Left hindlimb (tissue), 1 donor: ENCODE results near the gene CCDC61.
A peak's percentile ranks its signal among the peaks of the same experiment; 100 is the strongest.

Experiments used
- DNase-seq: peaks from one replicate; pipeline ENCODE4 v3.0.0-alpha.2; 2018

Gene CCDC61, protein sequence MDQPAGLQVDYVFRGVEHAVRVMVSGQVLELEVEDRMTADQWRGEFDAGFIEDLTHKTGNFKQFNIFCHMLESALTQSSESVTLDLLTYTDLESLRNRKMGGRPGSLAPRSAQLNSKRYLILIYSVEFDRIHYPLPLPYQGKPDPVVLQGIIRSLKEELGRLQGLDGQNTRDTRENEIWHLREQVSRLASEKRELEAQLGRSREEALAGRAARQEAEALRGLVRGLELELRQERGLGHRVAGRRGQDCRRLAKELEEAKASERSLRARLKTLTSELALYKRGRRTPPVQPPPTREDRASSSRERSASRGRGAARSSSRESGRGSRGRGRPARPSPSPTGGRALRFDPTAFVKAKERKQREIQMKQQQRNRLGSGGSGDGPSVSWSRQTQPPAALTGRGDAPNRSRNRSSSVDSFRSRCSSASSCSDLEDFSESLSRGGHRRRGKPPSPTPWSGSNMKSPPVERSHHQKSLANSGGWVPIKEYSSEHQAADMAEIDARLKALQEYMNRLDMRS

DNA sequence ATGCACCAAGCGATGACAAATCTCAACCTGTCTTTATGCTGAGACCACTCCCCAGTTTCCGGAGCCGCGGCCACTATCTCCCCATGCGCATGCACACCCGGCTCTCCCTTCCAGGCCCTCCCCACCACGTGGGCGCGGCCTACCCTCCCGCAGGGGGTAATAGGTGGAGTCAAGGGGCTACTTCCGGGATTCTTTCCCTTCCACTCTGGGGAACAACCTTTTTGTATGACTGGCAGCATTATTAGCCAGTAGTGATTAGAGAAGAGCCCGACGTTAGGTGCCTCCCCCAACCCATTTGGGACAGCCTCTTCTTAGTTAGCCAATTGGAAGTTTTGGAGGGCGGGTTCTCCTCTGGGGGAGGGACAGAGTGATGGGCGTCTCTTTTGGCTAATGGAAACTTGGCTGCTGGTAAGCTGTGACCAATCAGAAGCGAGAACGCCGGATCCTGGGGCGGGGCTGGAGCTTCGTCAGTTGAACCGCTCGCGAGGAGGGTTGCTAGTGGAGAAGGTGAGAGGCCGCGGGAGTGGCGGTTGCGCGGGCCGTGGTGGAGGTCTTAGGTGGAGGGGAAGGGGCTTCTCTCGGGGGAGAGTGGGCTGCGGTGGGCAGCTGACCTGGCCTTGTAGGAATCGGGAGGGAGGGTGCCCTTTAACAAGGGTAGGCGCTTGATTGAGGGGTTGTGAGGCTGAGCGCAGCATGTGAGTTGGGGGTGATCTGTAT is at the start of gene CCDC61:
Gene CCDC61, plus strand, starts transcription at position 470 of the 717 bp plus-strand sequence. CDS start 7,552 bp downstream, outside the sequence.
- DNase-seq: peak; percentile 98

DNA sequence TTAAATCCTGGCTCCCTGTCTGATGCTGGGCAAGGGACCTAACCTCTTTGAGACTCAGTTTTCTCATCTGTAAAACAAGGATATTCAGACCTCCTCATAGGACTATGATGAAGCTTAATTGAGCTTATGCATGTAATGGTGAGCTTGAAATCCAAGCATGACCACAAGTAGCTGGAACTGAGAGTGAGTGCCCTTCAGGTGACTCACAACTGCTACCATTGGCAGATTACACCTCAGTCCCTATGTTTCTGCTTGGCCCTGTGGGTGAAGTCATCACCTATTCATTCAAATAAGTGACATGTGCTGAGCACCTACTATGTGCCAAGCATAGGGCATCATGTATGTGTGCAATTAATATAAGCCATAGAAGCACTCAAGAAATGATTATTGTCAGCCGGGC is 47.3 kb upstream of the CCDC61 start:
- DNase-seq: no peak

DNA sequence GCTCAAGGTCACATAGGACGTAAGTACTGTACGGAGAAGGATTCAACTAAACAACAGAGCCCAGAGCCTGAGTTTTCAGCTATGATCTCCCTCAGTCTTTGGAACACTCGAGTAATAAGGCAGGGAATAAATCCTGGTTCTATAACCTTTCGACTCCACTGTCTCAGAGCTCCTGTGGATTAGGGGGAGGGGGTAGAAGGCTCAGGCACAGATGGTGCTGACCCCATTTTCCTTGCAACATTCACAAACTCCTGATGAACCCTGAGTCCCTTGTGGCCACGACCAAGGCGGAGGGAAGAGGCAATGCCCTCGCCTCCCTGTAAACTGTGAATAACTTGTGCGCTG is 43.0 kb upstream of the CCDC61 start:
- DNase-seq: no peak

DNA sequence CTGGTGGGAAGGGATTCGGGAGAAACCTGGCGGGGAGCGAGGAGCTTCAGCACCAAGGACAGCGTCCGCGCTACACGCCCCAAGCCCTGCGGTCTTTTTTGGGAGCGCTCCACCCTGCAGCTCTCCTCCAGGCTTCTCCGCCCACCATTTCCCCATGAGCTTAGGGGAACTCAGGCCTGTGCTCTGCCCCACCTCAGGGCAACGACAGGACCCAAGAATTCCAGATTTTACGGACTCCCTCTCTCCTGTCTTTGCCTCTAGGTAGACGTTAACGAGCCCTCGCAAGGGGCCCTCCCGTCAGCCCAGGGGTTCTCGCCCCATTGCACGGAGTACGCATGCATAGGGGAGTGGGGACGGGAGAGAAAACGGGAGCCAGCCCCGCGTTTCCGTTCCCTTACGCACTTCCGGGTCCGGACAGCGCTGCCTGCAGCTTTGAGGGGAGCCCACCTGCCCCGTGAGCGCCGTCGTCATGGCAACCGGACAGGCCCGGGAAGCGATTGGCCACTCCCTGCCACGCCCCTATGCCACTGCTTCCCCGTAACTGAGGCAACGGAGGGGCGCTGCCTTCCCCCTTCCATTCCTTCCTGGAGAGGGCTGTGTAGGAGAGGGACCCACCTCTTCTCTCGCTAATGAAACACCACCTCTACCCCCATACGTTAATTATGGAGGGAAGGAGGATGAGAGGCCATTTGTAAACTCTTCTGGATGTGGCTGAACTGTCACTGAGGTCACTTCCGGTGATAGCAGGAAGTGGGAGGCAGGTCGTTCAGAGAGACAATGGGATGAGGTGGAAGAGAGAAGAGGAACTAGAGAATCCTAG is 42.4 kb upstream of the CCDC61 start:
- peak; percentile 61 for DNase-seq

GRCh38 chr19:45953676-45954075 is 41.6 kb upstream of the CCDC61 start:
- DNase-seq: no peak

GRCh38 chr19:45954156-45954555 is 41.1 kb upstream of the CCDC61 start:
- no peak for DNase-seq

DNA sequence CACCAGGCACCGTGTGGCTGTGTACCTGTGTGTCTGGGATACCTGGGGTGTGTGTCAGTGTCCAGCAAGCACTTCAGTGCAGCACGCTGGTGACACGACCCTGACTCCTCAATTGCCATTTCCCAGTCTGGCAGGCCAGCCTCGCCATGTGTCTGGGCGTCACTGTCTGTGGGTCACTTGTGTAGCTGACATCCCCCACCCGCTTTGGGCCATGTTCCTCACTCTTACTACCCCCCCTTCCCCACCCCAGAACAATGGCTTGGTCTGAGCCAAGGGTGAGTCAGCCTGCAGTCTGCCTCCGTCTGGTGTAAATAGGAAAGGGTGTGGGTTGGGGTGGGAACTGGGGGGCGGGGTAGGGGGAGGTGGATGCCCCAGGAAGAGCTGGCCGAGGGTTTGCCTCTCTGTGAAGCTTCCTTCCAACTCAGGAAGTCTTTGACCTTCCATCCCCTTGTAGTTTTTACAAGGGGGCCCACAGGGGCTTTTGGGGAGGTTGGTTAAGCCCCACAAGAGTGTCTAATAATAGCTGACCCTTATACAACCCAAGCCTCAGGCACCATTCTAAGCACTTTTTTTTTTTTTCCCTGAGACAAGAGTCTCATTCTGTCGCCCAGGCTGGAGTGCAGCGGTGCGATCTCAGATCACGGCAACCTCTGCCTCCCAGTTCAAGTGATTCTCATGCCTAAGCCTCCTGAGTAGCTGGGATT is 39.2 kb upstream of the CCDC61 start:
- DNase-seq: peak; percentile 58

DNA sequence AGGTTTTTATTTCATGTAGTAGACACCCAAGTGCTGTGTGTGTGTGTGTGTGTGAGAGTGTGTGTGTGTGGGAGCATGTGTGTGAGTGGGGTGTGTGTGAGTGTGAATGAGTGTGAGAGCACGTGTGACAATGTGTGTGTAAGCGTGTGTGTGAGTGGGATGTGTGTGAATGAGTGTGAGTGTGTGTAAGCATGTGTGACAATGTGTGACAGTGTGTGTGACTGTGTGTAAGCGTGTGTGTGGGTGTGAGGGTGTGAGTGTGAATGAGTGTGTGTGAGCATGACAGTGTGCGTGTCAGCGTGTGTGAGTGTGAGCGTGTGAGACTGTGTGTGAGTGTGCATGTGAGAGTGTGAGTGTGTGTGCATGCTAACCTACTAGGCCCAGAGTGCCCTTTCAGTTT is 36.9 kb upstream of the CCDC61 start:
- no peak for DNase-seq

GRCh38 chr19:45958769-45959516 is 36.3 kb upstream of the CCDC61 start:
- DNase-seq: no peak

DNA sequence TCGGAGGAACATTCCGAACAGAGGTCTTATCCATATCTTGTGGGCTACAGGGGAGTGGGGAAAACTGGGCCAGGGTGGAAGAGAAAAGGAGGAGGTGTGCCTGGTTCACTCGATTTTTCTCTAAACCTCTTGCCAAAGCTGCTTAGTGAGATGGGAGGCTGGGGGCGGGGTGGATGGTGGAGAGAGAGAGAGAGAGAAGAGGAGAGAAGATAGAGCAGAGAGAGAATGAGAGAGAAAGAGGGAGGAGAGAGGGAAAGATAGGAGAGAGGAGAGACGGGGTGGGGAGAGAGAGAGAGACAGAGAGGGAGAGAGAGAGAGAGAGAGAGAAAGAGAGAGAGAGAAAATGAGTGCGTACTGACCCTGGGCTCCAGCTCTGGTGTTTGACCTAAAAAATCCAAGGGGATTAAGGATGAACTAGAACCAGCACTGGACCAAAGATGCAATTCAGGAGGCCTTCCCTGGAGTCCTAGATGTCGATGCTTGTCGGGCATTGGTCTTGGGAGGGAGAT is 35.7 kb upstream of the CCDC61 start:
- no peak for DNase-seq

GRCh38 chr19:45960595-45961235 is 34.6 kb upstream of the CCDC61 start:
- no peak for DNase-seq

- DNase-seq: no peak
These were observed 33.2 kb upstream of the CCDC61 start for GRCh38 chr19:45962021-45962420.

- no peak for DNase-seq
These were observed 28.0 kb upstream of the CCDC61 start for GRCh38 chr19:45967246-45967645.

GRCh38 chr19:45968626-45969025 is 26.6 kb upstream of the CCDC61 start:
- no peak for DNase-seq

DNA sequence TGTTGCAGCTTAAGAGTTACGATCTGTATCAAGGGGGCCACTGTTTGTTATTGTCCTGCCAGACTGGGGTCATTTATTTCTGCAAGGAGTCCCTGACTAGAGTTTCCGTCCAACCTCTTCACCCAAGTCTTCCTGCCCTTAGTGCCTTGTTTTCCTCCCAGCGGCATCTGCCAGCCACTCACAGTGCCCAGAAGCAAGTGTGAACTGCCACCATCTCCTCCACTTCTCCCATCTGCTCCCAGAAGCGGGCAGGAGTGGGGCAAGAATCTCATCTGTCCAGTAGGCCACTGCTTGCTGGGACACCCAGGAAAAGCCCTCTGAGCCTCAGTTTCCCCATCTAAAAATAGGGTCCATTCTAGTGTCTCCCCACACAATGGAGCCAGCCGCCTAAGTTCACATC is 25.6 kb upstream of the CCDC61 start:
- no peak for DNase-seq

- peak; percentile 40 for DNase-seq
These were observed 23.9 kb upstream of the CCDC61 start for GRCh38 chr19:45971260-45971902.

GRCh38 chr19:45972081-45972946 is 23.0 kb upstream of the CCDC61 start:
- DNase-seq: no peak

DNA sequence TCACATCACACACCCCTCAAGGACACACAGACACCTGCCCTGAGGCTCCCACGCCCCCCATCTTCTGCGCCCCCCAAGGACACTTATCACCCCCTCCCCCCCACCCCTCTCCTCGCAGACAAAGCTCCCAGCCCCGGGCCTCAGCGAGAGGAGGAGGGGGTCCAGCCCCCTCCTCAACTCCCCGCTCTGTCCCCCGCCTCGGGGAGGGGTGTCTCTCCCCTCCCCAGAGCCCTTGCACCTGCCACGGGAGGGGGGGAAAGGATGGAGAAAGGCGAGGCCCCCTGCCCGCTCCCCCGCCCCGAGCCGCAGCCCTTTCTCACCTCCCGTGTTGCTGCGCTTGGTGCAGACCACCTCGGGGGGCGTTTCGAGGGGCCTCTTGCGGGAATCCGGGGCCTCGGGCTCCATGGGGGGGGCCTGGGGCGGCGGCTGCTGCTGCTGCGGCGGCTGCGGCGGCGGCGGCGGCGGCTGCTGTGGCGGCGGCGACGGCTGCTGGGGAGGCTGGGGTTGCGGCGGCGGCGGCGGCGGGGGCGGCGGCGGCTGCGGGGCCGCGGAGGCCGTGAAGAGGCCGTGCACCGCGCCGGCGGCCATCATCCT is 22.2 kb upstream of the CCDC61 start:
- DNase-seq: no peak
